CD4-positive, alpha-beta T cell treated with Interleukin-15 for 4 hours (primary cell): ENCODE results near the gene PHLDB2.

Source experiments
- DNase-seq: peaks from one replicate; pipeline ENCODE4 v3.0.0-alpha.2; 2020; ENCODE audit warnings: low spot score

Gene PHLDB2

GRCh38 chr3:111884411-111885018 is 25.4 kb downstream of the PHLDB2 start:
- DNase-seq = no peak

- DNase-seq = no peak
Measured at GRCh38 chr3:111885578-111885977, 26.5 kb downstream of the PHLDB2 start.

DNA sequence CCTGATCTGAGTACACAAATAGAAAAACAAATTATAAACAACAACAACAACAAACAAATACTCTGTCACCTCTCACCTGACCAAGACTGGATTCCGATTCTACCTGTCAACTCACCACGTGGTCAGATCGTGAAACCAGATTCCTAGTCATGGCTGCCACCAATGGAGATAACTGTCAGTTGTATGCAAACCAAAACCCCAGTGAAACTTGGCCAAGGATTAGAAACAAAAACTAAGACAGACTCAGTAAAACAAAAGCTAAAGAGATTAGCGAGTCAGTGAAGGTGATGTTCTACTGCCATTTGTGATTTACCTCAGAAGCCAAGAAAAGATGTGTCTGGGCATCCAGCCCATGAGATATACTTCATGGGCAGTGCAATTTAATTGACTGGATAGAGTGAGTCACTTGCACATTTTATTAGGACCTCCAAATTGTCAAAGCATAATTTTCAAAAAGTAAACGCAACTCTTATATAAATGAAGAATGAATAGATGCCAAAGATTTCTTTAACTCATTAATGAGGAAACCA is 31.1 kb downstream of the PHLDB2 start:
- DNase-seq = no peak

DNA sequence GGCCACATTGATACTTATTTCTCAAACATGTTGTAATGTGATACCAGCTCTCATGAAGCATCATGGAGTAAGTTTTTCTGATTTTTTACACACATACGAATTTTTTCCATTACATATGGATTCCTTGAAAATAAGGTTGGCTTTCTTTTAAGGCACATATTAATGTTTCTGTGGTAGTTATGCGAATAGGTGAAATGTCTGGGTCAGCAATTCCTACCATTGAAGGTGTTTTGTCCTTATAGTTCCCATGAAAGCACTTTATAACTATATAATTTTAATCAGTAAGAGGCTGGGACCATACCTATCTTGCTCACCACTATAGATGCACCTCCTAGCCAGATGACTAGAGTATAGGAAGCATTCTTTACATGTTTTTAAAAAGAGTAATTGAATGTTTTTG is 33.0 kb downstream of the PHLDB2 start:
- DNase-seq = no peak

DNA sequence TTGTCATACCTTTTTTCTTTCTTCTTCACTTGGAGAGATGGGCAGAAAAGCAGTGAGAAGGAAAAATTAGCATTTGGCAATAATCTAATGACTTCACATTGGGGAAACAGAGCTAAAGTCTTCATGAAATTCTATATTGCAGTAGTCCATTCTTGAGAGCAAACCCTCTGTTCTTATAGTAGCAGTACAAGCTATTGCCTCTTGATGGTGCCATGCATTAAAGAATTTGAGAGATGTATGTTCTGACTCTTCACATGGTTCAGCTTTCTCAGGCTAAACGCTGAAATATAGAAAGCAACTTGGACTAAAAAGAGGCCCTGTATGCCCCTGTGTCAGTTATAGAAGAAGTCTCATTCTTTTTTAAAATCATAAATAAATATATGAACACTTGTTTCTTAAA is 36.0 kb downstream of the PHLDB2 start:
- no peak for DNase-seq

GRCh38 chr3:111899966-111900365 is 40.9 kb downstream of the PHLDB2 start:
- no peak for DNase-seq

GRCh38 chr3:111901637-111902036 is 42.6 kb downstream of the PHLDB2 start:
- DNase-seq = no peak

GRCh38 chr3:111902534-111902933 is 43.5 kb downstream of the PHLDB2 start:
- DNase-seq = no peak

DNA sequence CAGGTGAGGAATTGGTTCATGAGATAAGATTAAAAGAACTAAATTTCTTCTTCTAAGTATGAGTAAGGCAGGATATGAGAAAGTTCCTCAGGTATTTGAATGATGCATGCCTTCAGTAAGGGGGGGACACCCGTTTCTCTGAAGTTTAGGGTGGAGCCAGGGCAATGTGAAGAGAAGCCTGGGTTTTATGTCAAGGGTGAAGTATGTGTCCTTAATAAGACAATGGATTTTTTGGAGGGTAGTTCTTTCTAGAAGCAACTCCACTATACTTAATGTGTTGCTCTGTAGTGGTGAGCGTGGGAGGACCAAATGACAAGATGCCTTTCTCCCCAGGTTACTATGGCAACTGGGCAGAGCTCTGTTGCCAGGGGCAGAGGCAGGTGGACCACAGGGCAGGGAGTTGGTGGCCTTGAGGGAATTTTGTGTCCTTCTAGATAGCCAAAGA is 44.0 kb downstream of the PHLDB2 start:
- no peak for DNase-seq

GRCh38 chr3:111904376-111905241 is 45.5 kb downstream of the PHLDB2 start:
- DNase-seq = no peak

GRCh38 chr3:111906656-111907055 is 47.6 kb downstream of the PHLDB2 start:
- no peak for DNase-seq

- no peak for DNase-seq
Measured at GRCh38 chr3:111907151-111907550, 48.1 kb downstream of the PHLDB2 start.

GRCh38 chr3:111910806-111911205 is 51.7 kb downstream of the PHLDB2 start:
- DNase-seq = no peak

GRCh38 chr3:111911446-111911845 is 52.4 kb downstream of the PHLDB2 start:
- DNase-seq = no peak

DNA sequence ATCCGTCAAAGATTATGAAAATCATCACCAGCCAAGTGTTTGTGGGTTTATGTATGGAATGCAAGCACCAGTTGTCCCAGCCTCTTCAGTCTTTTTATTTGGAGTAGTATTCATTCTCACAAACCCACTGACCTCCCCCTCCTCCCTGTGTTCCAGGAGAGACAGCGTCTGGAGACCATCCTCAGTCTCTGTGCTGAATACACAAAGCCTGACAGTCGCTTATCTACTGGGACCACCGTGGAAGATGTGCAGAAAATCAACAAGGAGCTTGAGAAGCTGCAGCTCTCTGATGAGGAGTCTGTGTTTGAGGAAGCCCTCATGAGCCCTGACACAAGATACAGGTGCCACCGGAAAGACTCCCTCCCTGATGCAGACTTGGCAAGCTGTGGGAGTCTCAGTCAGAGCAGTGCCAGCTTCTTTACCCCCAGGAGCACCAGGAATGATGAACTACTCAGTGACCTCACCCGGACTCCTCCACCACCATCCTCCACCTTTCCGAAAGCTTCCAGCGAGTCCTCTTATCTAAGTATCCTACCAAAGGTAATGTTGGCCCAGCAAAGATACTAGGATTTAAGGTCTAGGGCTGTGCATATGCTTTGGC is 54.2 kb downstream of the PHLDB2 start:
- DNase-seq = no peak

DNA sequence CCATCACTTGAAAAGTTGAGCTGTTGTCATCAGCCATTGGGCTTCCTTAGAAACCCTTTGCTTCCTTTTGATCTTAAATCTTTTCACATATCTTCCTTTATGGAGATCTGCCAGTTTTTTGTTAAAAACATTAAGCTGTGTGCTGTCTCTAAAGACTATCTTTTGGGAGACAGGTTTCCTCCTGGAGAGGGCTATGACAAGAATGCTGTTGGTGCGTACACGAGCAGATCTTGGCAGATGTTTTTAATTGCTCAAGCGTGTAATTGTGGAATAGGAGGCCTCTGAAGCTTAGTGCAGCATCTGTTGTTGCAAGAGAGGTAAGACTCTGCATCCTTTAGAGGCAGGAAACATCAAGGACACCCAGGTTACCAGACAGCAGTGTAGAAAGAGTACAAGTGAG is 56.8 kb downstream of the PHLDB2 start:
- DNase-seq = no peak

DNA sequence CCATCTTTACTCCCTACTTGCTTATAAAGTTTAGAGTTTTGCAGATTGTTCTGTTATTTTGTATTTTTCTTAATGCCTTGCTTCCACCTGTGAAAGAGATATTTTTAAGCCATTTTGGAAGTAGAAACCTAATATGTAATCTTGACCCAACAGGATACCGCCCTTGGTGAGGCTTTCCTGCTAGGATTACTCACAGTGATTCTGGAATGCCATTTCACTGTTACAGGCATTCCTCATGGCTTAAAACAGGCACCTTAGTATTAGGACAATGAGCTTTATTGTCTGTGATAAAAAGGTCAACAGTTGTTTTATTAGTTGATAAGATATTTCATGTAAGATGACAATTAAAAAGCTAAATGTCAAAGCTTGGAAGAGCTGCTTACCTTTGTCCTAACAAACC is 58.2 kb downstream of the PHLDB2 start:
- DNase-seq = no peak

- no peak for DNase-seq
Measured at GRCh38 chr3:111919370-111920065, 60.5 kb downstream of the PHLDB2 start.

- DNase-seq = no peak
Measured at GRCh38 chr3:111921181-111921580, 62.1 kb downstream of the PHLDB2 start.

DNA sequence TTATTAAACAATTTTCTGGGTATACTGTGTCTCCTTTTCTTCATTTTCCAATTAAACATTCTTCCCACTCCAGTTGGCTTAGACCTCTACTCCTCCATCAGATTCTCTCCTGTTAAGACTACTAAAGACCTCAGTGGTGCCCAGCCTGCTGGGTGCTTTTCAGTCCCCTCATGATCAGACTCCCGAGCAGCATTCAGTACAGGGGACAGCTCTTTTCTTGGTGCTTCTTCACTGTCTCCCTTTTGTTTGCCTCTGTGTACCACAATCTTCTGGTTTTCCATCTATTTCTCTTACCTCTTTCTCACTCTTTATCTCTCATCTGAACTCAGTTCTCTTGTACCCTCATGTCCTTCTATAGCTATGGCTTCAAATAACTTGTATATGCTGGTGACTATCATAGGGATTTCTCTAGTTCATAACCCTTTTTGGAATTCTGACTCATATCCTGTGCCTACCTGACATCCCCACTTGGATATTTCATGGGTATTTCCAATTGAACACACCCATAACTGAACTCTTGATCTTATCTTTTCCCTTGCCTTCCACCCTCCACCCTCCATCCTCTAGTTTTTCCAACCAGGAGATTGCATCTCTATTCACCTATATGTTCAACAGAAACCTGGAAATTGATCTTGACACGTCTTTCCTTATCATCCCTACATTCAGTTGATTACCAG is 64.2 kb downstream of the PHLDB2 start:
- no peak for DNase-seq

DNA sequence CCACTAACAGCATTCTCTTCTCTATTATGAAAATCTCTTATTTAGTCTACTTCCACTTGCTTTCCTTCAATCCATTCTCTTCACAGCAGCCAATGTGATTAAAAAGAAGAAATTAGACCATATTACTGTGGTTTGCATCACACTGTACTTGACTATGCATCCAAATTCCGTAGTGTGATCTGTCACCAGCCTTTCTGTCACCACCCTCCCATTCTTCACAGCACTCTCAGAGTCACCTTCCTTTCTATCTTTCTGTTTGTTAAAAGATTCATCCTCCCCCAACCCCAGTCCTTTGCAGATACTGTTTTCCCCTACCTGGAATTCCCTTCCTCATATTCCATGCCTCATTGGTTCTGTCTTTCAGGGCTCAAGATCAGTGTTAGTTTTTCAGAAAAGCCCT is 64.7 kb downstream of the PHLDB2 start:
- DNase-seq = no peak

DNA sequence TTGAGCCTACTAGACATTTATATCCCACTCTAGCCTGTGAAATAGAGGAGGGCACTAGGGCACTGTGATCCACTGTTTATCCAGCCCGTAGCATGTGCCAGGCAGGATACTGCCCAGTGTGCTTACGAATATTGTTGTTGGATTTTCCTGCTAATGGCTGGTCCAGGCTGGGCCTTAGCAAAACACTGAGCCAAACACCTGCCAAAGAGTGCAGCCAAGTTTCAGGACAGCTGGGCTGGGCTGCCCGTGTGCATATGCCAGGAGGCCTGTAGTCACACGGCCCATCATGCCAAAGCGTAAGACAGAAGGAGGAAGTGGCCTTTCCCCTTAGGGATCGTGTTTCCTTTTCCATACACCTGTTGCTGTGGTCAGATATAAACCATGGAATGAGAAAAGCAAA is 65.2 kb downstream of the PHLDB2 start:
- no peak for DNase-seq
